Erythroblast (primary cell): ENCODE results near the gene PLAGL1.

ENCODE experiments used
- GATA1 ChIP-seq: IDR thresholded peaks from 2 replicates; pipeline ENCODE4 v1.6.1; 2011; ENCODE audit warnings: low read depth, mild to moderate bottlenecking, control low read depth, low read length, moderate library complexity
- POLR2A ChIP-seq: IDR thresholded peaks from 2 replicates; pipeline ENCODE4 v1.6.1; 2011; ENCODE audit warnings: mild to moderate bottlenecking, low read length

DNA sequence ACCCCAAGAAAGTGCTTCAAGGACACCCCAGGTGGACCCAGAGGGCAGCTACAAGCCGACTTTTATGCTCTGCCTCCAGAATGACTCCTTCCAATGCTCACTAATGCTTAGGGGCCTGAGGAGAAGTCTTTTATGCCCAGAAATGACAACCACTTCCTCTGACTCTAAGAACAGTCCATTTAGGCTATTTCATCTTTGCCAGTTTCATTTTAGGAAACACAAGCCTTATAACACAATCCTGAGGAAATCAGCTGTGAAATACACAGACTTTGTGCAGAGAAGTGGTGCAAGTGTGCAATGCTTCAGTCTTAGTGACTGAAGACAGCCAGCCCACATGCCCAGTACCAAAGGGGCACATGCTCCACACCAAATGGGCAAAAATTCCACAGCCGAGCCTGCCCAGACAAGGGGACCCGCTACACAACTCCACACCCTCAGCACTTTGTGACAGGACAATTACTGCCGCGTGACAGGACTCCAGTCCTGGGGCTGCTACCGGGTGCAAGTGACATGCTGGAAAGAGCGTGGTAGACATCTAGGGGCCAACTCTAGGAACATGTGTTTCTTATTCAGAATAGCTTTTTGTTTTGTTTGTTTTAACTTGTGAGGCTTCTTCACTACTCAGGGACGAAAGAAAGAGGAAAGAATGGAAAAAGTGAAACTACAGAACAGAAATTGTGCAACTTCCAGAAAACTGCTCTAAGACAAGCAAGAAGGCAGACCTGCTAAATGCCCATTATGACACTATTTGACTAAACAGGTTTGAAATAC, 28.2 kb upstream of the PLAGL1 start:
- no peak for TF ChIP-seq POLR2A
- no peak for TF ChIP-seq GATA1
